ENCODE measurements around the gene FAF1.

FAF1 gene

GRCh38 chr1:50978144-50978851 is 18.2 kb upstream of the FAF1 start:
- DNase-seq, result peak; percentile 41

GRCh38 chr1:50977575-50978143 is 17.6 kb upstream of the FAF1 start:
- peak; percentile 46 for DNase-seq

GRCh38 chr1:50976890-50977574 is 17.0 kb upstream of the FAF1 start:
- DNase-seq, result peak; percentile 49

GRCh38 chr1:50976111-50976889 is 16.2 kb upstream of the FAF1 start:
- no peak for DNase-seq

DNA sequence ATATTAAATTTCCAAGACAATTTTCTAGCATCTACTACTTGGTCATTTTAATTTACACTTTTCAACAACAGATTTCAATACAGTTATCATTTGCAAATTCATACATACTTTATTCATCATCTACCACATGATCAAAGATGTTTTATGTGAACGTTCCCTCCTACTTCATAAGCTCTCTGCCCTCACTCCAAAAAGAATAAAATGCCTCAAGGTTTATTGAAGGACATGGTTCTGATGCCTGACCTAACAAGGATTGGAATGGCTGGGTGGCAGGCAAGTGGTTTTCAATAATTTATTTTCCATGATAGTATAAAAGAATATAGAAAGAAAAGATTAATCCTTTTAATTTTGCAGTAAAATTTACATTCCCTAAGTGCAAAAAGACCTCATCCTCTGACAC is 15.4 kb upstream of the FAF1 start:
- no peak for DNase-seq

DNA sequence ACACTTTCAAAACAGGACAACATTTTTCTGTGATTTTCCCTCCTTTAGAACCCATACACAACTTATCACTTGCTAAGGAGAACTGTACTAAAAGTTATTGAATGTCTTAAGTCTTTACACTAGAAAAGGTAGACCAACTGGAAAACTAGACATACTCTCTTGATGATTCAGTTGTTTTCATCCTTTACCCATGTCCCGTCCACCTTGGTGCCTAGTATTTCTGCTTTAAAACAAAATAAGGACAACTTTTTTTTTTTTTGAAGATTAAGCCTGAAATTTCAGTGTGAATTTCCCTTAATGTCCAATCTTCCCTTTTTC is 14.5 kb upstream of the FAF1 start:
- DNase-seq, result no peak

DNA sequence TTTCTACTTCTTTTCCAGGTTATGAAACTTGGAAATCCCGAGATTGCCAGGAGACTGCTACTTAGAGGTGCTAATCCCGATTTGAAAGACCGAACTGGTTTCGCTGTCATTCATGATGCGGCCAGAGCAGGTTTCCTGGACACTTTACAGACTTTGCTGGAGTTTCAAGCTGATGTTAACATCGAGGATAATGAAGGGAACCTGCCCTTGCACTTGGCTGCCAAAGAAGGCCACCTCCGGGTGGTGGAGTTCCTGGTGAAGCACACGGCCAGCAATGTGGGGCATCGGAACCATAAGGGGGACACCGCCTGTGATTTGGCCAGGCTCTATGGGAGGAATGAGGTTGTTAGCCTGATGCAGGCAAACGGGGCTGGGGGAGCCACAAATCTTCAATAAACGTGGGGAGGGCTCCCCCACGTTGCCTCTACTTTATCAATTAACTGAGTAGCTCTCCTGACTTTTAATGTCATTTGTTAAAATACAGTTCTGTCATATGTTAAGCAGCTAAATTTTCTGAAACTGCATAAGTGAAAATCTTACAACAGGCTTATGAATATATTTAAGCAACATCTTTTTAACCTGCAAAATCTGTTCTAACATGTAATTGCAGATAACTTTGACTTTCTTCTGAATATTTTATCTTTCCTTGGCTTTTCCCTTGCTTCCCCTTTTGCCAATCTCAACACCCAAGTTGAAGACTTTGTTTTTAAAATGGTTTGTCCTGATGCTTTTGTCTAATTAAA is 14.0 kb upstream of the FAF1 start:
- DNase-seq, result no peak

- DNase-seq, result no peak
These were observed 13.2 kb upstream of the FAF1 start for GRCh38 chr1:50973255-50973654.

DNA sequence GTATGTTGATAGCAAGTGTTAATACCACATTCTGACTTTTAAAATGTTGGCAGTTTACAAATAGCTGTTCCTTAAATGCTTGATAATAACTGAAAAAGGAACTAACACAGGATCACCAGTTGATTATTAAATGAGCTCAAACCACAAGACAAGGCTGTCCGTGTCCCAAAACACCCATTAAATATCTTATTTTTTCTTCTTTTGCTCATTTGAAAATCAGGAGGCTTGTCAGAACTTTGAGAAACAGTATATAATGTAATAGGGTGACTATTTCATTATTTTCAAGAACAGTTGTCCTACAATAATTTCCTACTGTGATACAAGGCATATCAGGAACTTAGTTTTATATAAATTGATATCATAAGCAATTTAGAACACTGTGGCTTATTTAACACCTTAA is 12.7 kb upstream of the FAF1 start:
- DNase-seq, result no peak

GRCh38 chr1:50971748-50972305 is 11.8 kb upstream of the FAF1 start:
- DNase-seq, result no peak

GRCh38 chr1:50970931-50971582 is 11.0 kb upstream of the FAF1 start:
- no peak for DNase-seq

GRCh38 chr1:50970509-50970887 is 10.4 kb upstream of the FAF1 start:
- DNase-seq, result no peak

DNA sequence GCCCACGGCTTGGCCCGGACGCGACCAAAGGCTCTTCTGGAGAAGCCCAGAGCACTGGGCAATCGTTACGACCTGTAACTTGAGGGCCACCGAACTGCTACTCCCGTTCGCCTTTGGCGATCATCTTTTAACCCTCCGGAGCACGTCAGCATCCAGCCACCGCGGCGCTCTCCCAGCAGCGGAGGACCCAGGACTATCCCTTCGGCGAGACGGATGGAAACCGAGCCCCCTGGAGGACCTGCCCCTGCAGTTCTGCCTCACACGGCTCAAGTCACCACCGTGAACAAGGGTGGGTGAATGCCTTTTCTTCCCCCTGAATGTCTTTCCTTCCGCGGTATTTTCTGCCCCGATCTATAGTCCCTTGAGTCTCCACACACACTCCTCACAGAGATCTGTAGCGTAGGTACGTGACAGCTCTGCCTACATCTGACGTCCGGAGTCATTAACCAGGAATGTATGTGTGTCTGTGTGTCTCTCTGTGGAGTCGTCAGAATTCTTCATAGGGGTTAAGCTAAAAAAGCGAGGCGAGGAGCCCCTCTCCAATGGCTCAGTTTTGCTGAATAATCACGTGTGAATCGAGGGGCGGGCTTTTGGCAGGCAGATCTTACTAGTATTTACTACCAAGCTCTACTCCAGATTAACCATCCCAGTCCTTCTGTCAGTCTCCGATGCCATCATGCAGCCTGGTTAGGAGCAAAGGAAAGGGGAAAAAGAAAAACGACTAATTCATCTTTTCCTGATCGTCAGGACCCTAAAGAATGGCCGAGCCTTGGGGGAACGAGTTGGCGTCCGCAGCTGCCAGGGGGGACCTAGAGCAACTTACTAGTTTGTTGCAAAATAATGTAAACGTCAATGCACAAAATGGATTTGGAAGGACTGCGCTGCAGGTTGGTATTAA is 9.8 kb upstream of the FAF1 start, which contains the start of gene CDKN2C:
CDKN2C (plus strand) TSS at position 635 of the 898 bp plus-strand sequence; CDS start at position 759, 124 bp downstream.
- DNase-seq, result peak; percentile 90

DNA sequence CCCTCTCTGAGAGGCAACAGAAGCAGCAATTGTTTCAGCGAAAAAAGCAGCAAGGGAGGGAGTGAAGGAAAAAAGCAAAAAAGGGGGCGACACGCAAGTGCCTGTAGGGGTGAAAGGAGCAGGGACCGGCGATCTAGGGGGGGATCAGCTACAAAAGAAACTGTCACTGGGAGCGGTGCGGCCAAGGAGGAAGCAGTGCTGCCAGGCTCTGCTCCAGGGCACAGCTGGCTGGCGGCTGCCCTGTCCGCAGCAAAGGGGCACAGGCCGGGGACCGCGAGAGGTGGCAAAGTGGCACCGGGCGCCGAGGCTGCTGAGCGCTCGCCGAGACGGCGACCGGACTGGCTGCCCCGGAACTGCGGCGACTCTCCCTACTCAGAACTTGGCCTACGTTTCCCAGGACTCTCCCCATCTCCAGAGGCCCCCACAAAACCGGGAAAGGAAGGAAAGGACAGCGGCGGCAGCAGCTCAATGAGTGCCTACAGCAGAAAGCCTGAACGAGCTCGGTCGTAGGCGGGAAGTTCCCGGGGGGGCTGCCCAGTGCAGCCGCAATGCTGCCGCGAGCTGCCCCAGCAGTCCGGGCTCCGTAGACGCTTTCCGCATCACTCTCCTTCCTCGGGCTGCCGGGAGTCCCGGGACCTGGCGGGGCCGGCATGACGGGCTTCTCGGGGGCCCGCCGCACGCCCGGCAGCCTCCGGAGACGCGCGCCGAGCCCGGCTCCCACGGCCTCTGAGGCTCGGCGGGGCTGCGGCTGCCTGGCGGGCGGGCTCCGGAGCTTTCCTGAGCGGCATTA is 8.9 kb upstream of the FAF1 start:
- DNase-seq, result peak; percentile 12

GRCh38 chr1:50968158-50968820 is 8.2 kb upstream of the FAF1 start:
- peak; percentile 92 for DNase-seq

GRCh38 chr1:50967416-50968157 is 7.5 kb upstream of the FAF1 start:
- DNase-seq, result no peak

- DNase-seq, result no peak
These were observed 6.9 kb upstream of the FAF1 start for GRCh38 chr1:50966991-50967390.

DNA sequence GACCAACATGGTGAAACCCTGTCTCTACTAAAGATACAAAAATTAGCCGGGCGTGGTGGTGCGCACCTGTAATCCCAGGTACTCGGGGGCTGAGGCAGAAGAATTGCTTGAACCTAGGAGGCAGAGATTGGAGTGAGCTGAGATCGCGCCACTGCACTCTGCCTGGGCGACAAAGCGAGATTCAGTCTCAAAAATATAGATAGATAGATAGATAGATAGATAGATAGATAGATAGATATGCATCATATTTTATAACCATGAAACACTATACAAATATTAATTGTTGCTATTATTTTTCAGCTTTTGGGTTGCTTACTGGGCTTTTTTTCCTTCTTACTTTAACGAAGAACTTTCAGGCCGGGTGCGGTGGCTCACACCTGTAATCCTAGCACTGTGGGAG is 4.8 kb upstream of the FAF1 start:
- no peak for DNase-seq

Data from fibroblast of skin of abdomen (primary cell).